ENCODE measurements around the gene GNS.

- TF ChIP-seq CTCF (IDR thresholded peaks at IDR 0.05; ENCODE audit: poor library complexity, severe bottlenecking) (no peak), EZH2 (IDR thresholded peaks at IDR 0.05; ENCODE audit: borderline replicate concordance, insufficient read depth, low read length, poor library complexity, severe bottlenecking) (no peak), EP300 (conservative IDR thresholded peaks at IDR 0.05; ENCODE audit: poor library complexity, severe bottlenecking) (no peak), RAD21 (conservative IDR thresholded peaks at IDR 0.05) (no peak), POLR2AphosphoS5 (IDR thresholded peaks at IDR 0.05) (no peak)
These were observed 2.8 kb downstream of the GNS start for GRCh38 chr12:64756376-64756775.
